Upper lobe of left lung (tissue), 4 donors: ENCODE data around the gene SNTG2.

Experiments used
- POLR2AphosphoS5 ChIP-seq, 2 donors: sonication (generic); formaldehyde crosslinking; IDR thresholded peaks; one replicate each; pipeline ENCODE4 v1.5.1; 2017; ENCODE audit warnings: antibody characterized with exemption in 2 of 2
- TF ChIP-seq, protein P1 (sequence below), 6 experiments: fragments of 450-650 bp in 4 of 6; fragments of 200-600 bp in 2 of 6; sonication (generic) in 2 of 6; IDR thresholded peaks; one replicate each; pipeline ENCODE4 v1.5.1; 2016 to 2019; ENCODE audit warnings: antibody characterized with exemption in 6 of 6

GRCh38 chr2:1209246-1209645, 258.6 kb downstream of the SNTG2 start:
- TF ChIP-seq, protein P1, sequence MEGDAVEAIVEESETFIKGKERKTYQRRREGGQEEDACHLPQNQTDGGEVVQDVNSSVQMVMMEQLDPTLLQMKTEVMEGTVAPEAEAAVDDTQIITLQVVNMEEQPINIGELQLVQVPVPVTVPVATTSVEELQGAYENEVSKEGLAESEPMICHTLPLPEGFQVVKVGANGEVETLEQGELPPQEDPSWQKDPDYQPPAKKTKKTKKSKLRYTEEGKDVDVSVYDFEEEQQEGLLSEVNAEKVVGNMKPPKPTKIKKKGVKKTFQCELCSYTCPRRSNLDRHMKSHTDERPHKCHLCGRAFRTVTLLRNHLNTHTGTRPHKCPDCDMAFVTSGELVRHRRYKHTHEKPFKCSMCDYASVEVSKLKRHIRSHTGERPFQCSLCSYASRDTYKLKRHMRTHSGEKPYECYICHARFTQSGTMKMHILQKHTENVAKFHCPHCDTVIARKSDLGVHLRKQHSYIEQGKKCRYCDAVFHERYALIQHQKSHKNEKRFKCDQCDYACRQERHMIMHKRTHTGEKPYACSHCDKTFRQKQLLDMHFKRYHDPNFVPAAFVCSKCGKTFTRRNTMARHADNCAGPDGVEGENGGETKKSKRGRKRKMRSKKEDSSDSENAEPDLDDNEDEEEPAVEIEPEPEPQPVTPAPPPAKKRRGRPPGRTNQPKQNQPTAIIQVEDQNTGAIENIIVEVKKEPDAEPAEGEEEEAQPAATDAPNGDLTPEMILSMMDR (IDR thresholded peaks at IDR 0.05) = no peak
- no peak for TF ChIP-seq POLR2AphosphoS5 (IDR thresholded peaks at IDR 0.05)
